KG1 (cell line): ENCODE results near the gene SEMA3C.

Source experiments
- DNase-seq: peaks from one replicate; lab custom pipeline; 2025; lab: John Stamatoyannopoulos, UW

SEMA3C gene

DNA sequence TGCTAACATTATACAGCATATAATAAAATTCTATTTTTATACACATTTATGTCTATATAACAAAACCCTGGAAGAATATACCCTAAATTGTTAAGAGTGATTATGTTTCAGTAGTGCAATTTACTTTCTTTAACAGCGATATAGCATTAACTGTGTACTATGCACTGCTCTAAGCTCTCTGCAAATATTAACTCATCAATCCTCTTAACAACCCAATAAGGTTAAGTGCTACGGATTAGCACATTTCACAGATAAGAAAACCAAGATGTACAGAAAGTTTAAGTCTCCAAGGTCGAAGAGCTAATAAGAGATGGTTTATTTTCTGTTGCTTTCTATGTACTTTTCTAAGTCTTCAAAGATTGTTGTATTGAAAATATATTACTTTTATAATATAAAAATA lies 95.8 kb downstream of the SEMA3C start:
- no peak for DNase-seq

DNA sequence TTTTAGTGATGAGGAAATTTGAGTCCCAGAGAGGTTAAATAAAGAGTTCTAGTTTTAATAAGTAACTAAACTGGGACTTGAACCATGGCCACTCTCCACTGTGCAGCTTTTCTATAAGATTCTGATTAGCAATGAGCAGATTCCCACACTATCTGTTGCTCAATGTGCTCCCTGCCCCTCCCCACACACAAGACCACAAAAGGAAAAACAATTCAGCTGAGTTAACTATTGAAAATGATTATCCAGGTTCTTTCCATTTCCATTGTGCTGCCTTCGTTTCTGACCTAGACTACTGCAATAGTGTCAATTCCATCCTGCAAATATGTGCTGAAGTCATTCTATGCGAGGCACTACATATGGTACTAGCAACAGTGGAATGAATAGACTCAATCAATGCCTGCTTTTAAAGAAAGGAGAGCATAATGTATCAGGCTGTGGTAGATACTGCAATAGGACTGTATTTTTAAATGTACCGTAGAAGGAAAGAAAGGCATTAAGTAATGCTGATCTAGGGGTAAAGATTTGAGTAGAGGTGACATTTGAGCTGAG lies 97.0 kb downstream of the SEMA3C start:
- DNase-seq: no peak

DNA sequence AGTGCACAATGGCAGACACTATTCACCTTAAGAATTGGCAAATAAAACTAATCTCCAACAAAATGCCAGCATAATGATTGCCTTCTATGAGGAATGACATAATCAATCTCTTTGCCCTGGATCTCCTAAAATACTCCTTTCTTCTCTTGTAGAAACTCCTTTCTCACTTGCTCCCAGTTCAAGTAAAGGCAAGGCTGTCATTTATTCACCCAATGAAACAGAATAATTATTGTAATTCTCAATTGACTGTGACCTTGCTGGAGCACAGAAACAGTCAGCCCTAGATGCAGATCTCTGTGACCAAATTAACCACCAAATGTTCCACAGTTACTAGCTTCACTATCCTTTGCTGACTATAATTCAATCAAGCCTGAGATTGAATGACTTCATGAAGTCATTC lies 99.3 kb downstream of the SEMA3C start:
- no peak for DNase-seq

DNA sequence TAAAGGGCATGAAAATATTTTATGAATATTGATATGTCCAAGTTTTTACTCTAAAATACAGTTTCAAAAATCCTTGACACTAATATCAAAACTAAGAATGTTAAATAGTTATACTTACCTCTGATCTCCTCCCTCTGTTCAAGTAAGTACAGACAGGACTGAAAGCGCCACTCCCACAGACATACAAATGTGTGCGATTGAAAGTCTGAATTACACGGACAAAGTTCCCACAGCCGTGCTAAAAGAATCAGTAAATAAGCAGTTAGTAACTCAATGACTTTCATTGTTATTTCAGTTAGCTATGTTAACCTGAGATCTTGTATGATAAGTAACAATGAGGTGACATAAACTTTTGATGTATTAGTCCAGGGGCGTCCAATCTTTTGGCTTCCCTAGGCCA lies 100.7 kb downstream of the SEMA3C start:
- no peak for DNase-seq

DNA sequence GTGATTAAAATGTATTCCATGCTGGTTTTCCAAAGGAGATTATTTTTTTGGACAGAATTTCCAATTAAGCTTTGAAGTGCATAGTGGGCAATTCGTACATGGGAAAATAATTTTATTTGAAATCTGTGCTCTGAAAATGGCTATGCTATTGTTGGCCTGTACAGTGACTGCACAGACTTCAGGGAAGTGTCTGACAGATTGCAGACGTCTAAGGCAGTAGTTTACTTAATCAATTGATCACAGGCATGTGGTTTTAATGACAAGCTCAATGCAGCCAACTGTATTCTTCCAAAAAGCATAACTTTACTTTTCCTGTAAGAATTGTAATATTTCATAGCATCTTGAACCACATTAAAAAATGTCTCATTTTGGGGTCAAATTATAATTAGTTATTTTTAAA lies 102.0 kb downstream of the SEMA3C start:
- DNase-seq: no peak

DNA sequence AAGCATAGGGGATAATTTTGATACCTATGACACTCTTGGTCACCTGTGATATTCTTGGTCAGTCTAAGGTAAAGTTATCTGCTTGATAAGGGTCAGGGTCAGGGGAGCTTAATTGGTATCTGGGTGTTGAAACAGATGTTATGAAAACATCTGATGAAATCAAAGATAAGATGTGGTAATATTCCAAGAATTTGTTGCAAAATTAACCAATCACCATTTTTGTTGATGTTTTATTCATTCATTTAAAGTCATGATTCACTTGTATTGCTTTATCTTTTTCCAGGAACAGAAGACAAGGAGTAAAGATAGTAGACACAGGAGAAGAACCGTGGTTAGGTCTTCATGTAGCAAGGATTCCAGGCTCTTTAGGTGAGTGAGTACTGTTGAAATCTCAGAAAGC lies 103.1 kb downstream of the SEMA3C start:
- DNase-seq: no peak

DNA sequence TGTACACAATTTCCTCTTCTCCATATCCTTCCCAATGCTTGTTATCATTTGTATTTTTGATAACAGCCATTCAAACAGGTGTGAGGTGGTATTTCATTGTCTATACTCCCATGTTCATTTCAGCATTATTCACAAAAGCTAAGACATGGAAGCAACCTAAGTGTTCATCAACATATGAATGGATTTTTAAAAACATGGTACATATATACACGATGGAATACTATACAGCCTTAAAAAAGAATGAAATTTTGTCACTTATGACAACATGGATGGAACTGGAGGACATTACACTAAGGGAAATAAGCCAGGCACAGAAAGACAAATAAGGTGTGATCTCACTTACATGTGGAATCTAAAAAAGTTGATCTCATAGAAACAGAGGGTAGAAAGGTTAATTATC lies 109.3 kb downstream of the SEMA3C start:
- no peak for DNase-seq

DNA sequence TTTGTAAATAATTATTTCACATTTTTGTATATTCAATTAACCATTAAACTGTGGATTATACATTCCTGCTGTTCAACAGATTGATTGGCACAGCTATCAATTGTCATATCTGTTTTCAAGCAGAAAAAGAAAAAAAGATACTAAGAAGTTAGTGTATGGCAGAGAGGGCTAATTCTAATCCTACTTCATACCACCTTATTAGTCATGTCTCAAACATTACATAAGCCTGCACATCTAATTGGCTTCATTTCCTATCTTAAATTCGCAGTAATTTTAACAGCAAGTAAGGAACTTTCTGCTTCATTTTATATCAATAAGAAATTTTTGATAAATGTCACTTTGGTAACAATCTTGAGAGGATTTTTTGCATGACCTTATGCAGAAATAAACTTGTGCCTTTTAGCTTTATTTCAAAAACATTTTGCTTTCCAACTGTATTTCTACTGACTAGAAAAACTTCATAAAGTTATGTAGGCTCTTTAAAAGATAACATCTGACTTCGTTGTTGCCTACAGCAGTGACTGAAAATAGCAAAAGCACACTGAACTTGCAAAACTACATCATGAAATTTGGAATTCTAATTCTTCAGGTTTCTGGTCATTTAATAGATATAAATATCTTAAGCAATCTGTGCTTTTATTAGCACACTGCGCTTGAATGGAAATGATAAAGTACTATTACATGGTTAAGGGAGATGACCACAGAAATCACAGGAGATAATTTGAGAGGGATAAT lies 111.5 kb downstream of the SEMA3C start:
- DNase-seq: no peak

DNA sequence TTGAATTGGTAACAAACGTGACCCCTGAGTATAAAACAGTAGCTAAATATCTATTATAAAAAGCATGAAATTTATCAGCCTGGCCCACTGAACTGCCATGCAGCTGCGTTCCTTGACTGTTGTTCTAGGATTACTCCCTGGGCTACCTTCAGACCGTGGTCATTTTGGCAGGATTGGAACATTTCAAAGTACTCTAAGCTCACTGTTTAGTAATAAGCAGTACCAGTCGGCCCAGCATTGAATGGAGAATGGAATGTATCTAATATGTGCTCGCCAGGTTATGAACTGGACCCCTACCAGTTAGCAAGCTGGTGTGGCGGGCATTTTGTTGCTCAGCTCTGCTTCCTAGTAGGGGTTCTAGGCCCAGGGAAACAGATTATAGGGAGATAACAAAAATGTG lies 112.2 kb downstream of the SEMA3C start:
- DNase-seq: no peak

DNA sequence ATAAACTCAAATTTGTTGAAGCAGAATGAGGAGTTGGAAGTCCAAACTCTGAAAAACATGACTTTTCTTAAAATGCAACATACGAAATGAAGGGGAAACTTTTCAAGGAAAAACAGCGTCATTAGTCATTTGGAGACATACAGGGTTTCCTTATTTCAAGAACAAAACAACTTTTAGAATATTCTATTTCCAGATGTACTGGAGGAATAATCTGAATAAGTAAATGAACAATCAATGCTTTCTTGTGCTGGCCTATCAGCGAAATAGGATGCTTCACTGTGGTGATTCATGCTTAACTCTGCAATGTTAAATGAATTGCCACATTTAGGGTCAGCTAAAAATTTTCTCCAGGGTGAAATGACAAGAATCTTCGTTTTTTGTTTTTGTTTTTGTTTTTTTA lies 114.3 kb downstream of the SEMA3C start:
- no peak for DNase-seq

DNA sequence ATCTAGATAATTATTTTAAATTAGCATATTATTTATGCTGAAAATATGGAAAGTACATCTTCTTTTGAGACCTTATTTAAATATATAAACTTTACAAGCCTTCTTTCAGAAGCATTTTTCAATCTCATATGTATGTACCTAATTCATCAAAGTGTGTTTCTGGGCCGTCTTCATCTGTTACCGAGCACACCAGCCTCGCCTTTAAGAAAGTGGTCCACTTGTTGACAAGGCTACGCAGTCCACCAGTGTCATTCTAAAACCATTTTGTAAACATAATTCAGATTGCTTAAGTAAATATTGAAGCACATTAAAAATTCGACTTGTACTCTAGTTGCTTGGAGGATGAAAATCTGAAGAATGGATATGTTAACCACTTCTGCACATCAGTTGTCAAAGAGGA lies 116.3 kb downstream of the SEMA3C start:
- DNase-seq: no peak

DNA sequence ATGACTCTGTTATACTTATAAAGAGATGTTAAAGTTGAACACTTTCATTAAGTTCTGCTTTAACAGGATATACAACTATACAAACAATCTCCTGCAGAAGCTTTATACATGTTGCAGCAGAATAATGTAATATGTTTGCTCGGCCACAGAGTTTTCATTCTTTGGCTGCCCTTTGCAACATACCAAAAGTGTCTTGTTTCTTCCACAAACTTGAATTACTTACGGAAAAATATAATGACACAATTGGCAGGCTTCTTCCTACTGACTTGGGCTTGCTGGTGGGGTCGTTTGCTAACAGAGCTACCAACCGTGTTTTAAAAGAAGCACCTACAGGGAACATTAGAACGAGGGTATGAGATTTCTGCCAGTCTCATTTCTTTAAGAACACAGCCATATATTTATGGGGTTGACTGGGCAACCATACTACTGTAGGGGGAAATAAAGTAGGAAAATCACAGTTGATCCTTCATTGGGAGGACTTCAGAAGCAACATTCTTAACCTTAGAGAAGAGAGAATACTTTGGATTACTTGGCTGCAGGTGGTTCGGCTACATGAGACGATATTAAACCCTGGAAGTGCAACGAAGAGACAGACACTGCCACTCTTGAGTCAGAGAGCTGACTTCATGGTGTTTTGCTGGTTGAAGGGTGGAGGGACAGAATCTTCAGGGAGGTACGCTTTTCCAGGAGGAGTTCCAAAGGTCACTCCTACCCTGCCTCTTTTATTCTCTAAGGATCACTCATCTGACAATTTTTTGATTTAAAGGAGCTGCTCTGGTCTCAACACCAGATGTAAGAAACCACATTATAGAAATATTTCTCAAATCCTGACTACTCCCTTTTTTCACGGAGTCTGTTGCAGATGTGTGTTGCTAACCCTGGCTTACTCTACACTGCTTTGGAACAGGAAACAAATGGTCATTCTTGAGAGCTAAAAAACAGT lies 123.9 kb downstream of the SEMA3C start:
- DNase-seq: no peak

DNA sequence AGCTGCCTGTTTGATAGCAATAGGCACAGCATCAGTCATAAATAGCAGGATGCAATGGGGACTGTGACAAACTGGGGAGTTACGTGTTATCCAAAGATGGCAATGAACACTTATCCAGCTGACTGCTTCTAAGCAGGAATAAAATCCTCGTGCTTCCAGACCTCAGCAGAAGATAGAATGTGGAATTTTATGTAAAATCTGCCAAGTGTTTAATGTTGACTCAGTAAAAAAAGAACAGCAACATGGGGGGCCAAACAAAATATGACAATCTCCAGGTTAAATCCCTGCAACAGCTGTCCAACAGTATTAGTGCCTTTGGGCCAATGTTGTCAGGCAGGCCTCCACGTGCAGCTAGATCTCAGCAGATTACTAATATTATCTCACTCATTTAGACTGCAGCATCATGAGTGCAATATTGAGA lies 127.3 kb downstream of the SEMA3C start:
- DNase-seq: no peak

DNA sequence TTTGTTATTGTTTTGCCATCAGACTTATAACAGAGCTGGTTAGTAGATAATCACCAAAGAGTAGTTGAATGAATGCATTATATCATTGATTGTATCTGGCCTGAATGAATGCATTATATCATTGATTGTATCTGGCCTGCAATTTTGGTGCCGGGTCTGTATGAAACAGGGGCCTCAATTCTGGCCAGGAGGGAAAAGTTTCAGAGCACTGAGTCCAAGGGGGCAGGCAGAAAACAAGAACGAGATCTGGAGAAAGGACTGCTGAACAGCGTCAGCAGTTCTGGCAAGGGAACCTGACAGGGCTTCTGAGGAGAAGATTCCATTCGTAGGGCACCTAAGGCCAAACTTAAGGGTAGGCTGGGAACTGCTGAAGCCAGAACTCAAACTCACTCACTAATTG lies 128.0 kb downstream of the SEMA3C start:
- no peak for DNase-seq

DNA sequence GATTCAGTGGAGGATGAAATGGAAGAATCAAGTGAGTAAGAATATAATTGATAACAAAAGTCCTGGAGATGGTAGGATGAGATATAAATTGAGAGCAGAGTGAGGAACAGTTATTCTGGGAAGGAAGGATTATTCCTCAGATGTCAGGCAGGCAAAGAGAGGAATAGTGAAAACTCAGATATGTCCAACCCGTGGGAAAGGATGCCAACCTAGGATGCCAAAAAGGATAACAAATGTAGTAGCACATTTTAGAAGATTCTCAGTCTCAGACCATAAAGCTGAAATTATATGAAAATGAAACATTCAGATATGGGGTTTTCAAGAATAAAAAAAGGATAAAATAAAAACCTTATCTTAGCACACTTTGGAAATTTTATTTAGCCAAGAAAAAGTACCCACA lies 131.1 kb downstream of the SEMA3C start:
- DNase-seq: no peak

DNA sequence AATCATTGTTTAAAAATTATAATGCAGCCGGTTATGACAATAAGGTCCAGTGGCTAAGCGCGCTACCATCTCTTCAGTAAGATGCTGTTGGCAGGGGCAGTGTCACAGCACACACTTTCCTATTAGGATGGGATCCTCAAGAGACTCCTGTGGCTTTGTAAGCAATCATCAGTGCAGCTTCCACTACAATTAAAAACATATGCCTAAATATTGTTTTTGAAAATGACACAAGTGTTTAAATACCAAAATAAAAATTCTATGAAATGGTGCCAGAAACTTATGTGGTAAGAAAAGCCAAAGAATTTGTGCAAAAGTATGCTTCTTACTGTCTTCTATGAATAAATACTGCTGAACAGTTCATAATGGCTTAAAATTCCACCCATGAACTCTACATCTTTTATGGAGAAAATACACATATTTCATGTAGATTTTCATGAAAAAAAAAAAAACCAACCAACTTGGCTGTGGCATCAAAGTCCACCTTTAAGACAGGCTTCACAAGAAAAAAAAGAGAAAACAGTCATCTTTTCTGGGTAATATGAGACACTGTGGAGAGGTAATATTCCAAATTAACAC lies 132.8 kb downstream of the SEMA3C start:
- DNase-seq: no peak

DNA sequence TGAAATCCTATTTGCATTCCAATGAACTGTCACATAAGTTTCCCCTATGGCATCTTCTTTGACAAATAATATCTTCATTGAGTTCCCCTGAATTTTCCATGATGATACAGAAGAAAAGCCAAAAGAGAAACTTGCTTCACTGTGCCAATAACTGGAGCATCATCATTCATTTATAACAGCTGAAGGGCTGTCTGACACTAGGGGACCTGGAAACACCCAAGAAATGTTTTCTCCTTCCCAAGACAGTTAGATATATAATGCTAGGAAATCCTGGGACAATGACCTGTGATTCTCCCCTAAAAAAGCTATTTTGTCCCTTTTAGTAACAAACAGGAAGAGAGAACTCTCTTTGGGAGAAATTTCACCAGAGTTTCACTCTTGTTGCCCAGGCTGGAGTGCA lies 133.6 kb downstream of the SEMA3C start:
- no peak for DNase-seq

DNA sequence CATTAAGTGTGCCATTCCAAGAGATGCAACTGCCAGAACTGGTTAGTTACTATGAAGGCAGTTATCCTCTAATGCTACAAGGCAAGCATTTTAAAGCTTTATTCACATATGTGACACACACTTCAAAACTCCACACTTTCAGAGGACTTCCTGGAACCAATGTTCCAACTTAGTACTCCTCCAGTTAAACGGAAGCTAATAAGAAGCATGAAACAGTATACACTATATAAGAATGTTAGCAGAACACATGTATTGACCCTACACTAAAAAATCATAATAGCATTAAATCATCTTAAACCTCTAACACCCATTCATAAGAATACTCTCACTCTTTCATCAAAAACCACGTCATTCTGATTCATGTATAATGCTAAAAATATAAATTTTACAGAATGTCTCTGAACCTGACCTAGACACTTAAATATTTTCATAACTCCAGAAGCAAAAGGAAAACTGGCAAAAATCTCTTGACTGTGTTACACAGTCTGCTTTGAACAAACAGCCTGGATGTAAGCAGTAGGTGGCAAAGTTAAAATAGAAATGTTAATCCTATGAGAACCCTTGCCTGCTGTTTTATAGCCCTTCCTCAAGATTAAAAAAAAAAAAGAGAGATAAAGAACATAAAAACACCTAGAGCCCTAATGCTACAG lies 135.0 kb downstream of the SEMA3C start:
- no peak for DNase-seq

DNA sequence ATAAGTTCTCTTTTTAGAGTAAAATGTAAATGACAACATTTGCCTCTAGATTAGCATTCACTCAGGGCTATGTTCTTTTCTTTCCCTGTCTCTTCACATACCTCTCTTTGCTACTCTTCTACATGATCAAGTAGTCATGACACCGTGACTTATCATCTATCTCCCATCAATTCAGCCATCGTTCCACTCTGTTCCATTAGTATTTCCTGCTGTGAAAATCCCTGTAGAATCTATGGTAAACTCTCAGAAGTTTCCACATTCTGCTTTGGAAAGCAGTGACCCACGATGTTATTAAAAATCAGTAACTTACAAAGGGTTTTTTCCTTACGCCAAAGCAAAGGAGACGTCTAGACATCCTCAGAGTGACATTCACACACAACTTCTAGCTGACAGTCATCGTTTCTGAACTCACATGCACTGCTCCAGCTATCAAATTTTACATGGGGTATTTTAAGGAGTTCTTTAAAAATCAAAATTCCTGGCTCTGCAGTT lies 135.6 kb downstream of the SEMA3C start:
- DNase-seq: no peak

DNA sequence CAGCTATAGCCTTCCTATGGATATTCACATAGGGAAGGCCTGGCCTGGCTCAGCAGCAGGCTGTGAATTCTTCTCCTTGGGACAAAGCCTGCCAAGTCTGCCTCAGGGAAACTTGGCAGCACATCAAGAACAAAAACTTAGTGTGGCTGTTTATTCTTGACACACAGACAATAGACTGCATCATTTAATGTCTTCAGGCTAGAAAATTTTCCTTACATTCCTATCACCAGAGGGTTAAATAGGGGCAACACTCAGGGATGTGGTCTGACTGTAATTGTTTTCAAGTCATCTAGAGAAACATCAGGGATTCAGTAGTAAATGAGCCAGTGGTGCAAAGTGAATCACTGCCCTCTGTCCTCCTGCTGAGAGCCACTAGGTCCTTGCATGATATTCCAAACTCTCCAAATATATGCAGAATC lies 137.3 kb downstream of the SEMA3C start:
- DNase-seq: no peak

DNA sequence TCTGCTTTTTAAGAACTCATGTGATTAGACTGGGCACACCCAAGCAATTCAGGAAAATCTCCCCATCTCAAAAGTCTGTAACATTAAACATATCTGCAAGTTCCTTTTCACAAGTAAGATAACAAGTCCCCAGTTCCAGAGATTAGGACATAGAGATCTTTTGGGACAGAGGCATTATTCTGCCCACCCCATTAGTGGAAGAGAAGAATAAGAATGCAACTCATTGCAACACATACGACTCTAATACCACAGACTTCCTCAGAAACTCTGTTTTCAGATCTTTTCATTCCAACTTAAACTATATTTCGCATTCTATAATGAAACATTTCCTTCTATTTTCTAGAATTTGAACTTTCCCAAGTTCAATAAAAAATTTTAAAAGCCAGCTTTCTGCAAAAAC lies 137.7 kb downstream of the SEMA3C start:
- DNase-seq: no peak

DNA sequence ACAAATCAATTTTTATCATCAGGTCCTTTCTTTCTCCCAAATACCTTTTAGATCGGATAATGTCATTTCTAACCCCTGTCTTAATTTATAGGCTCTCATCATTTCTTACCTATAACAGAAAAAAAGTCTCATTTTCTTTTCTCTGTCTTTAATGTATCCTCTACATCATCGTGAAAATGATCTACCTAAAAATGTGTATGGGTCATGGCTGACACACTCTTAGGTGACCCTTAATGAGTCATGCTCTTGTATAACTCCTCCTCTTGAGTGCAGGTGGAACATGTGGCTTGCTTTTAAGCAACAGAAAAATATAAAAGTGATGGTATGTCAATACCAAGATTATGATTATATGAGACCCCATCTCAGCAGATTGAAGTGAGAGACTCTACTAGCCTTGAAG lies 139.4 kb downstream of the SEMA3C start:
- DNase-seq: no peak
